GM20000 (cell line): ENCODE results near the gene CNTD1.

Source experiments
- DNase-seq: peaks from one replicate; pipeline ENCODE4 v3.0.0; 2012; ENCODE audit warnings: low spot score
- CTCF ChIP-seq: IDR thresholded peaks from 2 replicates; pipeline ENCODE4 v1.5.1; 2012; ENCODE audit warnings: mild to moderate bottlenecking, control low read depth; ENCODE audit errors: extremely low read depth, missing control alignments

CNTD1 gene

GRCh38 chr17:42798011-42798382 is 664 bp upstream of the CNTD1 start:
- no peak for TF ChIP-seq CTCF
- no peak for DNase-seq

- no peak for TF ChIP-seq CTCF
- no peak for DNase-seq
These were observed 4.6 kb downstream of the CNTD1 start for GRCh38 chr17:42803074-42803883.

- no peak for TF ChIP-seq CTCF
- DNase-seq = no peak
These were observed 6.3 kb downstream of the CNTD1 start for GRCh38 chr17:42804918-42805367.

GRCh38 chr17:42806249-42806648 is 7.6 kb downstream of the CNTD1 start:
- no peak for DNase-seq
- no peak for TF ChIP-seq CTCF

- no peak for DNase-seq
- no peak for TF ChIP-seq CTCF
These were observed 10.6 kb downstream of the CNTD1 start for GRCh38 chr17:42809250-42809649.

- no peak for TF ChIP-seq CTCF
- no peak for DNase-seq
These were observed 16.2 kb downstream of the CNTD1 start for GRCh38 chr17:42814633-42815399.

- no peak for TF ChIP-seq CTCF
- no peak for DNase-seq
These were observed 19.2 kb downstream of the CNTD1 start for GRCh38 chr17:42817866-42818265.
